B cell (primary cell): ENCODE results near the gene SEM1. TPM values are rescaled to one million over a fixed set of nuclear protein-coding genes. Genes with fewer than 3 reads are reported as not detected.

Source experiments
- ATAC-seq: fragments of 200-7000 bp; cut with Tn5 transposase; one replicate; pipeline ENCODE4 v1.10.0; 2021; ENCODE audit warnings: low read depth, mild to moderate bottlenecking, moderate number of reproducible peaks, moderate library complexity
- CTCF ChIA-PET: fragments of 350-600 bp; sonication (Branson Sonifier 250); formaldehyde crosslinking; loops from one replicate; lab custom pipeline; 2021; ENCODE audit warnings: antibody characterized with exemption, inconsistent platforms; lab: Charles Lee
- POLR2A ChIA-PET: fragments of 350-600 bp; sonication (Branson Sonifier 250); formaldehyde crosslinking; loops from one replicate; lab custom pipeline; 2021; ENCODE audit warnings: antibody characterized with exemption; lab: Charles Lee
- DNase-seq: peaks from one replicate; pipeline ENCODE4 v3.0.0; 2013
- H2AFZ ChIP-seq: 2 replicates; pipeline ENCODE4 v1.6.1; 2012; ENCODE audit warnings: mild to moderate bottlenecking, low read depth, low read length; ENCODE audit not compliant: insufficient read depth, poor library complexity, severe bottlenecking
- H3K27ac ChIP-seq, 2 donors: 1 replicate in 1 of 2; 2 replicates in 1 of 2; pipeline ENCODE4 v1.5.1; 2012 to 2013; ENCODE audit warnings: low read length in 2 of 2, mild to moderate bottlenecking in 2 of 2, moderate library complexity in 1 of 2
- H3K27me3 ChIP-seq, 4 experiments: fragments of 200-600 bp in 1 of 4; sonication (generic) in 1 of 4; replicated peaks in 1 of 4; 1 replicate in 2 of 4; 2 replicates in 2 of 4; pipeline versions ENCODE4 v1.6.1 to v1.7.0; 2013 to 2016; ENCODE audit warnings: low read length in 3 of 4, mild to moderate bottlenecking in 2 of 4, mixed read lengths in 1 of 4, moderate library complexity in 1 of 4; ENCODE audit not compliant: insufficient read depth in 4 of 4, control insufficient read depth in 3 of 4; ENCODE audit errors: control extremely low read depth in 1 of 4
- H3K36me3 ChIP-seq, 2 experiments: replicated peaks in 1 of 2; 1 replicate in 1 of 2; 2 replicates in 1 of 2; pipeline versions ENCODE4 v1.6.1 to v1.7.1; 2013; ENCODE audit warnings: low read length in 1 of 2; ENCODE audit not compliant: insufficient read depth in 2 of 2, control insufficient read depth in 1 of 2; ENCODE audit errors: control extremely low read depth in 1 of 2, extremely low read depth in 1 of 2
- H3K4me1 ChIP-seq, 2 donors: fragments of 200-600 bp in 1 of 2; sonication (generic) in 1 of 2; 1 replicate in 1 of 2; 2 replicates in 1 of 2; pipeline versions ENCODE4 v1.5.1 to v1.6.1; 2013 to 2017; ENCODE audit warnings: low read length in 2 of 2; ENCODE audit not compliant: control insufficient read depth in 2 of 2, insufficient read depth in 2 of 2
- H3K4me2 ChIP-seq: replicated peaks from 2 replicates; pipeline ENCODE3; 2012; ENCODE audit warnings: mild to moderate bottlenecking, low read depth, low read length; ENCODE audit not compliant: poor library complexity, severe bottlenecking
- H3K4me3 ChIP-seq, 5 experiments: fragments of 200-600 bp in 1 of 5; sonication (generic) in 1 of 5; 1 replicate in 3 of 5; 2 replicates in 2 of 5; pipeline versions ENCODE4 v1.5.1 to v1.7.0; 2011 to 2016; ENCODE audit warnings: low read length in 4 of 5, mild to moderate bottlenecking in 4 of 5, low read depth in 2 of 5, control low read depth in 1 of 5, moderate library complexity in 1 of 5; ENCODE audit not compliant: insufficient read depth in 1 of 5; ENCODE audit errors: control extremely low read depth in 1 of 5, extremely low read depth in 1 of 5
- H3K79me2 ChIP-seq: fragments of 200-600 bp; sonication (generic); one replicate; pipeline ENCODE4 v1.6.0; 2016; ENCODE audit warnings: low read length; ENCODE audit not compliant: control insufficient read depth, insufficient read depth
- H3K9ac ChIP-seq: fragments of 200-600 bp; sonication (generic); 2 replicates; pipeline ENCODE4 v1.6.1; 2017; ENCODE audit warnings: mild to moderate bottlenecking, low read length, moderate library complexity
- H3K9me3 ChIP-seq, 3 donors: one replicate each; pipeline versions ENCODE4 v1.6.1 to v1.7.1; 2013; ENCODE audit warnings: low read length in 2 of 3; ENCODE audit not compliant: control insufficient read depth in 2 of 3, insufficient read depth in 1 of 3; ENCODE audit errors: control extremely low read depth in 1 of 3
- H4K20me1 ChIP-seq: 2 replicates; pipeline ENCODE4 v1.6.0; 2012; ENCODE audit warnings: mild to moderate bottlenecking, low read length; ENCODE audit not compliant: insufficient read depth, control insufficient read depth, poor library complexity, severe bottlenecking
- H3K27ac Mint-ChIP-seq: one replicate; pipeline ENCODE4 v1.8.0; 2021; ENCODE audit warnings: mixed read lengths
- H3K27me3 Mint-ChIP-seq: one replicate; pipeline ENCODE4 v1.8.0; 2021; ENCODE audit warnings: mixed read lengths
- H3K4me1 Mint-ChIP-seq: one replicate; pipeline ENCODE4 v1.8.0; 2021; ENCODE audit warnings: mixed read lengths
- H3K4me3 Mint-ChIP-seq: one replicate; pipeline ENCODE4 v1.8.0; 2021; ENCODE audit warnings: mixed read lengths
- H3K9me3 Mint-ChIP-seq: one replicate; pipeline ENCODE4 v1.8.0; 2022; ENCODE audit warnings: mixed read lengths; ENCODE audit not compliant: insufficient read depth
- CTCF ChIP-seq: fragments of 200-600 bp; IDR thresholded peaks from one replicate; pipeline ENCODE4 v1.8.0; 2022; ENCODE audit warnings: antibody characterized with exemption, mild to moderate bottlenecking
- EZH2 ChIP-seq: IDR thresholded peaks from 2 replicates; pipeline ENCODE4 v1.6.1; 2012; ENCODE audit warnings: borderline replicate concordance, low read depth, mild to moderate bottlenecking, moderate library complexity, low read length; ENCODE audit not compliant: insufficient read depth, poor library complexity, severe bottlenecking
- WGBS: methylation state at CpG from one replicate; pipeline ENCODE4 v1.1.5; 2013; ENCODE audit warnings: missing lambda C conversion rate; ENCODE audit not compliant: insufficient coverage; 5-methylcytosine and 5-hydroxymethylcytosine counted together
- intact Hi-C: fragments of 100-400 bp; cut with micrococcal nuclease; formaldehyde crosslinking; loops from one replicate; pipeline ENCODE4 v1.10.0; 2022
- polyA plus RNA-seq: library from polyadenylated mRNA; depleted of rRNA; stranded (reverse); fragments of >200 nt; gene quantifications from 2 replicates; pipeline ENCODE4 v1.2.3, GENCODE V29; 2012
- total RNA-seq, 2 donors: library from RNA; stranded (reverse); fragments of 120-200 nt in 1 of 2; gene quantifications; 1 replicate in 1 of 2; 2 replicates in 1 of 2; pipeline versions ENCODE4 v1.2.3 to v1.2.4, GENCODE V29; 2013 to 2022

The SEM1 gene
- total and polyA plus RNA-seq, 2 donors (not counting 1 experiment from before 2014, with no cell fraction given) = 6.0 to 30.3 TPM

DNA sequence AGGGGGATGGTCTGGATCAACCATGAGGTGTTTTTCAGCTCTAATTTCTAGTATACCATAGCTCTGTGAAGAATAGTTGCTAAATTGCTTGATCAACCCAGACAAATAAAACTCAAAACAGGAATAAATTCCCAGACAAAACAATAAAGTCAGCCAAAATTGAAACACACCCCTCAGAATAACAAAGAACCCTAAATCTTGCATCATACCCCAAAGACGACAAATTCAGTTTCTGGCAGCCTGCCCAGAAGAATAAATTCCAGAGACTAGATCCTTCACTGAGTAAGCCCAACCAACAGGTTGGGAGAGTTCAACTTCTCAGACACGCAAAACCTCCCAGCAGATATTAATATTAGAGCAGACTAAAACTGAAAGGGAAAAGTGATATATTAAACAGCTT, 11.2 kb upstream of the SEM1 start:
- ChIA-PET POLR2A (no interaction called here), CTCF (no interaction called here)
- H3K4me3 ChIP-seq = no peak overlapping the region
- 67% methylated on average over 1 of the region's 2 CpGs for WGBS
- peaks cover 0 to 1% (median 0%) of the 10 kb centered on the region in 3 donors for H3K9me3 ChIP-seq
- TF ChIP-seq CTCF (no peak), EZH2 (no peak)
- no peak overlapping the region for H3K9ac ChIP-seq
- H2AFZ ChIP-seq = no peak overlapping the region
- H3K27me3 ChIP-seq = peaks cover 0 to 33% (median 0%) of the 10 kb centered on the region in 4 experiments
- H3K79me2 ChIP-seq = no peaks in the 10 kb centered on the region
- Mint-ChIP-seq H3K4me3 (no peak overlapping the region), H3K27me3 (peaks cover 53% of the 10 kb centered on the region), H3K27ac (no peak overlapping the region), H3K4me1 (no peaks in the 10 kb centered on the region), H3K9me3 (no peaks in the 10 kb centered on the region)
- DNase-seq (no peak), ATAC-seq (no peak)
- no peaks in the 10 kb centered on the region for H3K36me3 ChIP-seq
- H3K27ac ChIP-seq = no peak overlapping the region
- H4K20me1 ChIP-seq = no peaks in the 10 kb centered on the region
- intact Hi-C loops = no loop called here
- no peaks in the 10 kb centered on the region for H3K4me1 ChIP-seq
- no peak overlapping the region for H3K4me2 ChIP-seq

DNA sequence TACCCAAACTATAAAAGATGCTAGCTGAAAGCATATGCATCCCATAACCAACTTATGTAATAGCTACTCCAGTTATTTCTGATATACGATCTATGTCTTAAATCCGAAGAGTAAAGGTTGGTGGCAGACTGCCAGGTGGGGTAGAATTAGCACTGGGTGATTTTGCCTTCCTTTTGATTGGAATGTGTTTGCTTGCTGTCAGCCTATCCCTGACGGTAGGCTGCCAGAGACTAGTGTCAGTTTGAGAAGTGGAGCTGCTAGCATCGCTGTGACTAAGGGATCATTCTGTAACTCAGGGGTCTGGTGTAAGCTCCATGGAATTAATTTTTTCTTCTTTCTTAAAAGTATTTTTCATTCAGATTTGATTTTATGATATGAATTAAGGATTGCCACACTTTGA, 9.5 kb upstream of the SEM1 start:
- TF ChIP-seq CTCF = no peak
- TF ChIP-seq EZH2 = no peak
- no peak overlapping the region for H3K9ac ChIP-seq
- no peak overlapping the region for H3K4me2 ChIP-seq
- WGBS = no CpG with 5 or more reads among the region's 4 CpGs
- H3K4me1 ChIP-seq = no peaks in the 10 kb centered on the region
- Mint-ChIP-seq H3K27me3 (peaks cover 51% of the 10 kb centered on the region), H3K4me3 (no peak overlapping the region), H3K27ac (no peak overlapping the region), H3K9me3 (peaks cover 2% of the 10 kb centered on the region), H3K4me1 (no peaks in the 10 kb centered on the region)
- ATAC-seq (no peak), DNase-seq (no peak)
- H3K27me3 ChIP-seq = peaks cover 0 to 34% (median 0%) of the 10 kb centered on the region in 4 experiments
- H3K27ac ChIP-seq = no peak overlapping the region
- H3K9me3 ChIP-seq = peaks cover 0 to 3% (median 1%) of the 10 kb centered on the region in 3 donors
- POLR2A ChIA-PET = no interaction called here
- H2AFZ ChIP-seq = no peak overlapping the region
- H4K20me1 ChIP-seq = no peaks in the 10 kb centered on the region
- no peaks in the 10 kb centered on the region for H3K36me3 ChIP-seq
- intact Hi-C loops = no loop called here
- CTCF ChIA-PET = no interaction called here
- H3K79me2 ChIP-seq = no peaks in the 10 kb centered on the region
- no peak overlapping the region for H3K4me3 ChIP-seq
